ENCODE data around the gene CGB8. TPM values are rescaled to one million over a fixed set of nuclear protein-coding genes. Genes with fewer than 3 reads are reported as not detected.
"Not testable (repeated sequence)": the region's sequence is repeated elsewhere in the genome, so short reads cannot be mapped to it uniquely, and the experiment has no call there.

Gene CGB8
- total RNA-seq (2014; rRNA removed; shearing (Covaris generic)): not detected in 2 replicates

DNA sequence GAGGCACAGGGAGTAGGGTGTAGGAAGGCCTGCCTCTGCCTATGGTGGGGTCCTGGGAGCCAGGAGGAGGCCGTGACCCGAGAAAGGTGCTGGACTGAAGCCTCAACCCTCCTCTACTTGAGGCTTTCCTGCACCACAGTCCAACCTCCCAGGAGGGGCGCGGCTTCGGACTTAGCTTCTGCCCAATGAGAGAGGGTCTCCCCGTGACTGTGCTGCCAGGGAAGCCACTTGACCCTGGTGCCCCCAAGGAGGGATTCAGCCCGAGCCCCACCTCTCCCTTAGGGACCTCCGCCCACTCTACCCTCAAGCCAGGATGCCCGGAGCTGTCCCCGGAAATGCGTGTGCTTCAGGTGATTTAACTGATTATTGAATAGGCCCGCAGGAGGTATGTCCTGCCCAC is at the start of gene CGB8:
Gene CGB8 (minus strand): TSS at position 101 of the 400 bp plus-strand sequence. CDS start 372 bp downstream, outside the sequence.
- in situ Hi-C loops (cut with HindIII; ENCODE audit: low sequenced_read_pairs); DNase-seq (ENCODE audit: low spot score): not testable (repeated sequence)

DNA sequence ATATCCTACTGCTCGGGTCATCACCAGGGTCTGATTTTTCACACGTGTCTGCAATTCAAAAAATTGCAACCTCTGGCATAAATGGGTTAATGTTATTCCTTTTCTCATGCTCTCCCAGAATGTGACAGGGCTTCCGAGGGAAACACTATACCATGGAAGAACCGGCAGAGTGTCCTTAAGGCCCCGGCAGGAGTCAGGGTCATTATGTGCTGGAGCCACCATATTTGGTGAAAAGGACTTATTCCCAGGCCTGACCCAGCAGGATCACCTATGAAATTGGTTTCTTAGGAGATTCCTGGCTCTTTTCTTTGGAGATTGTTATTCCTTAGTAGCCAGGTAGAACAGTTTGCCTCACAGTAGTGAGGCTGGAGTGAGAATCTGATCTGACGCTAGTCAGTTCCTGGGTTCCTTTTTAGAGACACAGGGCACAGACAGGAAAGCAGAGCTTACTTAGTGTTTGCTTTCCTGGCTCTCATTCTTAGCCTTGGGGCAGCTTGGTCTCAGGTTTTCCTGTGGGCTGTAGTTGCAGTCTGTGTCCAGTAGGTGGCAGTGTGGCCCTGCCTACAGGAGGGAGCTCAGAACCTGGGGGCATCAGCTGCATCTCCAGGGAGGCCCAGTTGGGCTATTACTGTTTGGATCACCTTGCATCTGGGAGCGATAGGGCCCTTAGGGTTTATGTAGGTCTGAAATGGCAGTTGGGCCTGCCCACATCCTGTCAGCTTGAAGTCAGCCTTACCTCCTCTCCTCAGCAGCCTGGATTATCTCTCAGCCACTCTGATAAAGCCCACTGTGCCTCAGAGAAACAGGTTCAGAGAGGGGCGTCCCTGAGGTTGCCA is 48.8 kb upstream of the CGB8 start:
- DNase-seq (ENCODE audit: low spot score): peak; percentile 82
- in situ Hi-C loops (cut with HindIII; ENCODE audit: low sequenced_read_pairs): no loop called here

DNA sequence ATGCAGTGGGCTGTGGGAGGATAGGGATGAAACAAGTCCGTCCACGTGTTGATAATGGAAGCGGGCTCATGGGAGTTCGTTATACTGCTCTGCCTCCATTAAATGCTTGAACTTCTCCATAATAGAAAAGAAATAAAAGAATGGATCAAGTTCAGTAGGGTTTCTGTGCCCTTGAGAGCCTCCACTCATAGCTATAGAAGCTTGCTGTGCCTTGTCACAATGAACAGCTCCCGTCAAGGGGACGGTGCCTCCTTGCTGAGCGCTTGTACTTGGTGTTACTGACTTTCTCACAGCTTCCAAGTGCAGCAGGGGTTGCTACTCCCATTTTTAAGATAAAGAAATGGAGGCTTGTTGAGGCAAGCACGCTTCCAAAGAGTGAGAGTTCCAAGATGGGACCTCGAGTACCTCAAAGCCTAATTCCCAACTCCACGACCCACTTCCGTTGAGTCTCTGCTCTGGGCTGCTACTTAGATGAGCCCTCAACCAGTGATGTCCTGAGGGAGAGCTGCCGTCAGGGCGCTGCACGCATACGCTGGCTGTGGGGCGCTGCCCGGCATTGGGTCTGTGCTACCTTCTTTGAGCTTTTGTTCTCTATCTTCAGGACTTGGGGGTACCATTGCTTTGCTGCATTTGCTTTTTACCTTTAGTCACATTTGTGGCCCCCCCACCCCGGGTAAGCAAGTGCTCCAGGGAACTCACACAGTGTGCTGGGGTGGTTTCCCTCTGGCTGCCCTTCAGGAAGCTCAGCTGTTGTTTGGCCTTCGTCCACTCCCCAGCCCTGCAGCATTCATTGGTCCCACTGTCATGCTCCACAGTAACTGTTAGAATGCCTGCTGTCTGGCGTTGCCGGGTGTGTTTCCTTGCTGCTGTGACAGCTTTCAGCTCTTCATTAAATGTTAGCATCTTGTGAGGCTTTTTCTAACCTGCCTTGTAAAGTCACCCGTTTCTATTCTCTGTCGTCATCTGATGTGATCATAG is 45.9 kb upstream of the CGB8 start:
- in situ Hi-C loops (cut with HindIII; ENCODE audit: low sequenced_read_pairs): no loop called here
- peak; percentile 59 for DNase-seq (ENCODE audit: low spot score)

DNA sequence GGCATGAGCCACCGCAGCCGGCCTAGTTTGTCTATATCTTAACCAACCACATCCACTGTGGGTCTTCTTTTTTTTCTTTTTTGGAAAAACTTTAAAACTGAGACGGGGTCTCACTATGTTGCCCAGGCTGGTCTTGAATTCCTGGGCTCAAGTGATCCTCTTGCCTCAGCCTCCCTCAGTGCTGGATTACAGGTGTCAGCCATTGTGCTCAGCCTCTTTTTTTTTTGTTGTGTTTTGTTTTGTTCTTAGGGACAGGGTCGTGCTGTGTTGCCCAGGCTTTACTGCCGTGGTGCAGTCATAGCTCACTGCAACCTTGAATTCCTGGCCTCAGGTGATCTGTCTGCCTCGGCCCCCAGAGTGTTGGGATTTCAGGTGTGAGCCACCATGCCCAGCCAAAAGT is 43.8 kb upstream of the CGB8 start:
- in situ Hi-C loops (cut with HindIII; ENCODE audit: low sequenced_read_pairs): no loop called here
- DNase-seq (ENCODE audit: low spot score): no peak

DNA sequence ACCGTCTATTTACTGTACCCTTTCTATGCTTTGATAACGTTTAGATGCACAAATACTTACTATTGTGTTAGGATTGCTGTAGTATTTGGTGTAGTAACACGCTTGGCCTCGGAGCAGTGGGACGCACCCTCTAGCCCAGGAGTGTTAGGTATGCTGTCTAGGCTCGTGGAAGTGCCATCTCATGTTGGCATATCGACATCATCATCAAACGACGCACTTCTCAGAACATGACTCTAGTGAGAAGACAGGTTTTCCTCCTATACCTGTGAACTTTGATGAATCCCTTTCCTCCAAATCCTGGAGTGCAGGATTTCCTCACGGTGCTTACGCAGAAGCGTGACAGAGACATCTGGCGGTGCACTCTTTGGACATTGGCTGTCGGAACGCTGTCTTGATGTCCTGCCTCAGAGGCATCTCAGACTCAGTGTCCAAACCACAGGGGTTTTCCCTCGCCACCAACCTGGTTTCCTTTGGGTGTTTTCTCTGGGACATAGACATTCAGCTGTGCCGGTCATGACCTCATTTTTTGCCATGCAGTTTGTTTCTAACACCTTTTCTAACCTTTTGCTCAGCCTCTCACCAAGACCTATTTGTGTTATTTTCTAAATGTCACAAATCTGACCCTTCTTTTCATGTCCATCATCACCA is 42.6 kb upstream of the CGB8 start:
- in situ Hi-C loops (cut with HindIII; ENCODE audit: low sequenced_read_pairs): no loop called here
- no peak for DNase-seq (ENCODE audit: low spot score)

DNA sequence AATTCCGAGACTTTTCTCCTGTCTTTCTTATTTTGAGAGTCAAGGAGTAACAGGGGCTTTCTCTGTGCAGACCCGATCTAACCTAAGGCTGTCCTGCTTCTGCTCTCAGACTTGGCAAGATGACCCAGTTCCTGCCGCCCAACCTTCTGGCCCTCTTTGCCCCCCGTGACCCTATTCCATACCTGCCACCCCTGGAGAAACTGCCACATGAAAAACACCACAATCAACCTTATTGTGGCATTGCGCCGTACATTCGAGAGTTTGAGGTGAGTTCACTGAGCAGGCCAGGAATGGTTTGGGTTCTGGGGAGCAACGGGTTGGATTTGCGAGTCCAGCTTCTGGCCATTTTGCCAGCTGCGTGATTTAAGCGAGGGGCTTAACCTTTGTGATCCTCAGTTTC is 37.4 kb upstream of the CGB8 start:
- no peak for DNase-seq (ENCODE audit: low spot score)
- in situ Hi-C loops (cut with HindIII; ENCODE audit: low sequenced_read_pairs): no loop called here

DNA sequence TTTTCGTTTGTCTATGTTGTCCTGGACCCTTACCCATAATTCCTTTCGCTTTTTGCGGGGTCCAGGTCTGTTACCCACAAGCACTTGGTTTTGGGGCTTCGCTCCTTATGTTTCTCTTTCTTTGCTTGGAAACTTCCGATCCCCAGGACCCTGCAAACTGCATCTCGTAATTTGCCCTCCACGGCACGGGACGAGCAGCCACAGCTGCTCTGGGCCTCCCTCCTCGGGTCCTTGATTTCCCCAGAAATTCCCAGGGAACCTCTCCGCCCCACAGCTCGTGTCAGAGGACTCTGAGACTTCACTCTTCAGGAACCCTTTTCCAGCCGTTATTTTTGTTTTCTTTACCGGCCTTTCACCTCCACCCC is 36.9 kb upstream of the CGB8 start:
- in situ Hi-C loops (cut with HindIII; ENCODE audit: low sequenced_read_pairs): no loop called here
- DNase-seq (ENCODE audit: low spot score): no peak

DNA sequence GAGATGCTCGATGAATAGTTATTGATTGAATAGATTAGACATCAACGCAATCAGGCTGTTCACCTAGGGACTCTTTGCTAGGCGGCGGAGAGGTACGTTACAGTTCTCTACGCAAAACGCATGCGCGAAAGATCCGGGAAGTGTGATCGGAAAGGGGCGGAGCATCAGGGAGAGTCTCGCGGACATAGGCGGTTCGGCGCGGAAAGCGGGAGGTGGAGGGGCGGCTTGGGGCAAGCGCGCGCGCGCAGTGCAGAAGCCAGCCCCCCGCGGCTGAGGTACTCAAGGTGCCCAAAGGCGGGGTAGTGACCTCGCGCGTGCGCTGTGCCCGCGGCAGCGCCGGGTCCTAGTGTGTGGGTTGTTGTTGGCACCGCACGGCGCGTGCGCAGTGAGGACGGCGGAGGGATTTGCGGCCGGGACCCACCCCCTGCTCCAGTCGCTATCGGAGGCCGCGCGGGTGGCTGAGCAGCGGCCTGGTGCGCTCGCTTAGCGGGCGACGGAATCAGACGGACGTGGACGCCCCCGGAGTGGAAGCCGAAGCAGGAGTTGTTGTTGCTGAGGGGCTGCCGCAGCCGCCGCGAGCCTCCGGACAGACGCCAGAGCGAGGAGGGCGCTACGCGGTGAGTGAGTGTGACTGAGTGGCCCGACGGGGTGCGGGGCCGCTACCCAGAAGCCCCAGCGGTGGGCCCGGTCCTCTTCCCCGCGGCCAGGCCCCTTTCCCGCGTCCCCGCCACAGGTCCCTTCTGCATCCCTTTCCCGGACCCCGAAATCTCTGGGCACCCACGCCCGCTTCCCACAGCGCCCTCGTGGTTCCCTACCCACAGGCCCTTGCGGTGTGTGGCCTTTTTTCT is 36.3 kb upstream of the CGB8 start, which contains the start of gene SNRNP70:
Gene SNRNP70 (plus strand): TSS at position 432 of the 848 bp plus-strand sequence. CDS start 964 bp downstream, outside the sequence.
- peak; percentile 98 for DNase-seq (ENCODE audit: low spot score)
- in situ Hi-C loops (cut with HindIII; ENCODE audit: low sequenced_read_pairs): no loop called here

DNA sequence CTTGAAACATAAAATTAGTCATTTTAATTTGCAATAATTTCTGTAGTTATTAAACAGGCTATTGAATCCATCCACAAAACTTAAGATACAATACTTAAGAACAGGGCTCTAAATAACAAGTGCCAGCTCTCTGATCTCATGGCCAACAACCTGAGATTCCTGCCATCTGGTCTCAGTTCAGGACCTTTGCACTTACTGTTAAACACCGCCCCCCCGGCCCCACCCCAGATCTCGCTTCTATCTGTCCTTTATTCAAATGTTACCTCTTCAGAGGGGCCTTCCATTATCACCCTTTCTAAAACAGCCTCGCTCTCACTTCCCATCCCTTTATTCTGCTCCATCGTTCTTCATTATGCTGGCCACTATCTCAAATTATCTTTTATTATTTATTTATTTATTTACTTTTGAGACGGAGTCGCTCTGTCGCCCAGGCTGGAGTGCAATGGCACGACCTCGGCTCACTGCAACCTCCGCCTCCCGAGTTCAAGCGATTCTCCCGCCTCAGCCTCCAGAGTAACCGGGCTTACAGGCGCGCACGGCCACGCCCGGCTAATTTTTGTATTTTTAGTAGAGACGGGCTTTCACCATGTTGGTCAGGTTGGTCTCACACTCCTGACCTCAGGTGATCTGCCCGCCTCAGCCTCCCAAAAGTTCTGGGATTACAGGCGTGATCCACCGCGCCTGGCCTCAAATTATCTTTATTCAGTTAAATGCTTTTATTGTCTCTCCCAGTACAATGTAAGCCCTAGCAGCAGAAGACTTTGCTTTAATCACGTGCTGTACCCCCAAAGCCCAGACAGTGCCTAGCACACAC is 35.5 kb upstream of the CGB8 start:
- DNase-seq (ENCODE audit: low spot score): no peak
- in situ Hi-C loops (cut with HindIII; ENCODE audit: low sequenced_read_pairs): no loop called here

DNA sequence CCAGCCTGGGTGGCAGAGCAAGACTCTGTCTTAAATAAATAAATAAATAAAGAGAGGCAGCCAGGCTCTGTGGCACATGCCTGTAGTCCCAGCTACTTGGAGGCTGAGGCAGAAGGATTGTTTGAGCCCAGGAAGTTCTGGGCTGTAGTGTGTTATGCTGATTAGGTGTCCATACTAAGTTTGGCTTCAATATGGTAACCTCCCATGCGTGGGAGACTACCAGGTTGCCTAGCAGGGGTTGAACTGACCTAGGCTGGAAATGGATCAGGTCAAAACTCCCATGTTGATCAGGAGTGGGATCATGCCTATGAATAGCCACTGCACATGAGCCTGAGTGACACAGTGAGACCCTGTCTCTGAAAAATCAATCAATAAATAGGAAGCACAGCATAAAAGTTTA is 32.4 kb upstream of the CGB8 start:
- DNase-seq (ENCODE audit: low spot score): no peak
- in situ Hi-C loops (cut with HindIII; ENCODE audit: low sequenced_read_pairs): no loop called here

DNA sequence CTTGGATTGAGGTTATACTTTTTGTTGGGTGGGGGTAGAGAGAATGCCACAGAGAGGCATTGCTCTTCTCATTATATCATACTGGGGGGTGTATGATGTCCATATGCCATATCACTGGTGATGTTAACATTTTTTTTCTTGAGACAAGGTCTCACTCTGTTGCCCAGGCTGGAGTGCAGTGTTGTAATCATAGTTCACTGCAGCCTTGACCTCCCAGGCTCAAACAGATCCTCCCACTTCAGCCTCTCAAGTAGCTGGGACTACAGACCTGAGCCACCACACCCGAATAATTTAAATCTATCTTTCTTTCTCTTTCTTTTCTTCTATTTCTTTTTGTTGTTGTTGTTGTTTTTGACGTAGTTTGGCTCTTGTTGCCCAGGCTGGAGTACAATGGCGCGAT is 31.5 kb upstream of the CGB8 start:
- in situ Hi-C loops (cut with HindIII; ENCODE audit: low sequenced_read_pairs): no loop called here
- no peak for DNase-seq (ENCODE audit: low spot score)

DNA sequence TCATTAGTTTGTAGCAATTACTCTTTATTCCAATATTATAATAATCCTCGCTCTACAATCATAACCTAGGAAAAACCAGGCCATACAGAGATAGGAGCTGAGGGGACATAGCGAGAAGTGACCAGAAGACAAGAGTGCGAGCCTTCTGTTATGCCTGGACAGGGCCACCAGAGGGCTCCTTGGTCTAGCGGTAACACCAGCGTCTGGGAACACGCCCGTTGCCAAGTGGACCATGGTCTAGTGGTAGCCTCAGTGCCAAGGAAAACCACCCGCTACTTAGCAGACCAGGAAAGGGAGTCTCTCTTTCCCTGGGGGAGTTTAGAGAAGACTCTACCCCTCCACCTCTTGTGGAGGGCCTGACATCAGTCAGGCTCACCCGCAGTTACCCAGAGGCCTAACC is 26.0 kb upstream of the CGB8 start:
- in situ Hi-C loops (cut with HindIII; ENCODE audit: low sequenced_read_pairs): not testable (repeated sequence)
- DNase-seq (ENCODE audit: low spot score): peak; percentile 81

DNA sequence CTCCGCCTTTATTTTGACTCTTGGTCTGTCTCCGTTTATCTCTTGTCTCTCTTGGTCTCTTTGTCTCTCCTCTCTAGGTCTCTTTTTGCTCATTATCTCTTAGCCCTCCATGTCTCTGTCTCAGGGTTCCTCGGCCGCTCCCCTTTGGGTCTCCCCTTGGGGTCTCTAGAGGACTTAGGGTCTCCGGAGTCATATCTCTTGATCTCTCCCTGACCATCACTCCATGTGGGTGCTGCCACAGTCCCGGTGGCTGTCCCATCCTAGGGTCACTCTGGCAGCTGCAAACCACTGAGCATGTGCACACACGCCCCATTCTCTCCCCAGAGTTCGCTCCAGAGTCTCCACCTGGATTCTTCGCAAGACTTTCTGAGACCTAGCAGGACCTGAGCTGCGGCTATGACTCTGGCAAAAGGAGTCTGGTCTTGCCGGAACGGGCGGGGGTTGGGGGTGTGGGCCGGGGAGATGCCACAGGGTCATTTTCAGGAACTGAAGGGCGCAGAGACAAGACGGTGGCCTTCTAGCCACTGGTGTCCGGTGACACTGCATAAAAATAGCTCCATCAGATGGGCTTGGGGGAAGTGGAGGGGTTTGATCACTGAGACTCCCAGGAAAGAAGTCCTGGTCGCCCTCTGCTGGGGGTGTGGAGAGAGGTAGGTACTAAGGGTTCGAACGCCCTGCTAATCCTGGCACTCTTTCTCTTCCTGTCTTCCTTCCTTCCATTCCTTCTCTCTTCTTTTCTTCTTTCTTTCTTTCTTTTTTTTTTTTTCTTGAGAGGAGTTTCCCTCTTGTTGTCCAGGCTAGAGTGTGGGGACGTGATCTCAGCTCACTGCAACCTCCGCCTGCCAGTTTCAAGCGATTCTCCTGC is 24.8 kb upstream of the CGB8 start:
- in situ Hi-C loops (cut with HindIII; ENCODE audit: low sequenced_read_pairs): no loop called here
- DNase-seq (ENCODE audit: low spot score): peak; percentile 21

DNA sequence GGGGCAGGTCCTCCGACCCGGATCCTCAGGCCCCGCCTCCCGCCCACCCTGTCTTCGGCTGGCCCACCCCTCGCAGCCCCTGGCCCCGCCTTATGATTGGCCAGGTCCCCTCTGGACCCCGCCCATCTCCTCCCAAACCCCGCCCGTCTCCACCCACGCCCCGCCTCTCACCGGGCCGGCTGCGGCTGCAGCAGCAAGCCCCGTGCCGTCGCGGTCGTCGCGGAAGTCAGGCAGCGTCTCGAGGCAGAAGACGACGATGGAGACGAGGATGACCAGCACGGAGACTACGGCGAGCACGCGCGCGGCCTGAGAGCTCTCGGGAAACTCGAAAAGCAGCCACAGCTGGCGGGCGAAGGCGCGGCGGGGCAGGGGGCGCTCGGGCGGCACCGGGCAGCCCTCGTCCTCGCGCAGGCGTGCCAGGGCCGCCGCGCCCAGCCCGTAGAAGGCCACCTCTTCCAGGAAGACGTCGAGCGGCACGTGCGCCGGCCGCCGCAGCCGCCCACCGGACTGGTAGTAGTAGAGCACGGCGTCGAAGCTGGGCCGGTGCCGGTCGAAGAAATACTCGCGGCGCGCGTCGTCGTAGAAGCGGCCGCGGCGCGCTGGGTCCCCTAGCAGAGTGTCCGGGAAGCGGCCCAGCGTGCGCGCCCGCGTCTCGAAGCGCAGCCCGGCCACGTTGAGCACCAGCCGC is 23.1 kb upstream of the CGB8 start:
- no peak for DNase-seq (ENCODE audit: low spot score)
- in situ Hi-C loops (cut with HindIII; ENCODE audit: low sequenced_read_pairs): no loop called here

DNA sequence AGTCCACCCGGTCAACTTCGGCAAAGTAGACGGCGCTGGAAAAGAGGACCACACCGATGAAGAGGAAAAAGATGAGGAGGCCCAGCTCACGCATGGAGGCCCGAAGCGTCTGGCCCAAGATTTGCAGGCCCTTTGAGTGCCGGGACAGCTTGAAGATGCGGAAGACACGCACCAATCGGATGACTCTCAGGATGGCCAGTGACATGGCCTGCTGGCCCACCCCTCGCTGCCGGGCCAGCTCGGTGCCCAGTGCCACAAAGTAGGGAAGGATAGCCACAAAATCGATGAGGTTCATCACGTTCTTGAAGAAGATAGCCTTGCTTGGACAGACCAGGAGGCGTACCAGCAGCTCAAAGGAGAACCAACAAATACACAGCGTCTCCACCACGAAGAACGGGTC is 21.5 kb upstream of the CGB8 start:
- in situ Hi-C loops (cut with HindIII; ENCODE audit: low sequenced_read_pairs): no loop called here
- no peak for DNase-seq (ENCODE audit: low spot score)

DNA sequence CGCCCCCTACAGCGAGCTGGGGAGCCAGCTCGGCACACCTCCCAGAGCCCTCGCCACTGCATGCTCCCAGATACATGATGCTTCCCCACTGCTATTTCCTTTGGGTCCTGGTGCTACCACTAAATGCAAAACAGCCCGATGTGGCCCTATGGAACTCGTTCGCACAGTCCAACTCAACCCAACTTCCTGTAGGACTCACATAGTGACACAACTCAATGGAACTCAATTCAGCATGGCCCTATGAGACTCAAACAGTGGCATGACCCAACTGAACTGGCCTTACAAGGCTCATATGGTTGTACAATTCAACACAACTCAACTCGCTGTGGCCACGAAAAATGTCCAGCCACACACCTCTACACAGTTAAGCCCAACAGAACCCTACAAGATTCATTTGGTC is 20.1 kb upstream of the CGB8 start:
- no peak for DNase-seq (ENCODE audit: low spot score)
- in situ Hi-C loops (cut with HindIII; ENCODE audit: low sequenced_read_pairs): no loop called here
